ENCODE results near the gene OVOL2. TPM values are rescaled to one million over a fixed set of nuclear protein-coding genes. Genes with fewer than 3 reads are reported as not detected.

OVOL2 gene
- total and polyA plus RNA-seq, 2 of the 8 experiments (the other 6 are each of a cell fraction or from before 2014, with no cell fraction given) = 11.0 to 11.4 TPM

DNA sequence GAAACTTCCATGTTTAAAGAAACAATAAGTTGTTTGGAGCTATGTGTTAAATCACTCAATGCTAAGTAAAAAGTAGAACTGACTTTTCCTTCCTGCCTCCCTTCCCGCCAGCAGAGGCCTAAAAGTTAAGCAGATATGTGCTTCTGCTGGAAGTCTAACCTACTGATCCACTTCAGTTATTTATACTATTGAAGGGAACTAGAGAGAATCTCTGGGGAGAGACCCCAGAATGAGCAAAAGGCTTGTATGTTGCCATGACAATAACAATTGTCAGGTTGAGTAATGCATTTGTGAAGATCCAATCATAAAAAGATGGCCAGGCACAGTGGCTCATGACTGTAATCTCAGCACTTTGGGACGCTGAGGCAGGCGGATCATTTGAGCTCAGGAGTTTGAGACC is 64.2 kb downstream of the OVOL2 start:
- H3K18ac ChIP-seq (ENCODE audit: extremely low read depth, low read length) = no peak overlapping the region
- no peaks in the 10 kb centered on the region for H3K4me1 ChIP-seq (replicated peaks in 1 of 4; ENCODE audit: control insufficient read depth in 3 of 4, insufficient read depth in 4 of 4, low read length in 3 of 4)
- no peak overlapping the region for H4K5ac ChIP-seq (ENCODE audit: insufficient read length, low read depth, low read length)
- H4K8ac ChIP-seq (ENCODE audit: extremely low read depth, insufficient read depth, low read length) = no peak overlapping the region
- no peak overlapping the region for H3K56ac ChIP-seq (replicated peaks; ENCODE audit: insufficient read length, low read depth, low read length)
- CTCF ChIA-PET (ENCODE audit: partially characterized antibody) = interaction anchor here (0.6 to 4.1 kb wide), 5 partner anchors 11 to 37 kb away, joined by 3 to 27 read pairs (median 3); no protein-coding TSS in a partner anchor
- no peaks in the 10 kb centered on the region for H3K27me3 ChIP-seq (replicated peaks in 1 of 4; ENCODE audit: control insufficient read depth in 3 of 4, extremely low read depth in 1 of 4, insufficient read depth in 3 of 4, low read length in 3 of 4)
- POLR2A ChIA-PET (ENCODE audit: partially characterized antibody) = interaction anchor here (1.1 to 31.5 kb wide), 4 partner anchors 10 to 32 kb away, joined by 3 to 424 read pairs (median 6); partner anchors contain the start of genes MGME1 and SNX5
- H2BK20ac ChIP-seq (ENCODE audit: low read length) = no peak overlapping the region
- H4K91ac ChIP-seq (replicated peaks; ENCODE audit: insufficient read length, low read length) = no peak overlapping the region
- H2BK120ac ChIP-seq (replicated peaks; ENCODE audit: low read depth, low read length) = no peak overlapping the region
- H3K14ac ChIP-seq (ENCODE audit: insufficient read length) = no peak overlapping the region
- no peak for DNase-seq (ENCODE audit: low read depth in 1 of 2, low spot score in 2 of 2)
- H3K4me2 ChIP-seq (ENCODE audit: insufficient read depth in 1 of 2, low read depth in 2 of 2, low read length in 2 of 2) = no peak overlapping the region
- no peak overlapping the region for H3K4ac ChIP-seq (replicated peaks; ENCODE audit: insufficient read length, low read depth, low read length)
- no peak overlapping the region for H3K27ac ChIP-seq (ENCODE audit: low read depth, low read length)
- no peak overlapping the region for H2BK12ac ChIP-seq (ENCODE audit: low read depth, low read length)
- no peak for TF ChIP-seq HDAC6 (IDR thresholded peaks at IDR 0.05; ENCODE audit: low read depth, low read length)
- no peak for TF ChIP-seq JUN (IDR thresholded peaks at IDR 0.05; ENCODE audit: low read depth, low read length)
- TF ChIP-seq POLR2A (IDR thresholded peaks at IDR 0.05; ENCODE audit: control extremely low read depth in 1 of 2, low read depth in 2 of 2, low read length in 2 of 2) = no peak
- no peak overlapping the region for H3K9ac ChIP-seq (replicated peaks in 1 of 4; ENCODE audit: extremely low read depth in 1 of 4, low read depth in 3 of 4, low read length in 3 of 4)
- no peak overlapping the region for H2AK5ac ChIP-seq (ENCODE audit: low read depth, low read length)
- H3K9me3 ChIP-seq (ENCODE audit: insufficient read depth in 2 of 2, low read depth in 1 of 2, low read length in 1 of 2) = no peaks in the 10 kb centered on the region
- H3K79me2 ChIP-seq (ENCODE audit: control insufficient read depth in 1 of 2, insufficient read depth in 2 of 2, low read length in 2 of 2) = no peaks in the 10 kb centered on the region; a peak in 1 of 4 replicates
- 89% methylated on average over 3 of the region's 3 CpGs; no CpG with 5 or more reads in 1 of the 2 experiments for WGBS, 2 experiments (ENCODE audit: extremely low coverage in 1 of 2, insufficient coverage in 1 of 2, insufficient read length in 1 of 2, insufficient replicate concordance in 2 of 2, low coverage in 1 of 2, low lambda C conversion rate in 2 of 2, missing lambda C conversion rate in 1 of 2)
- H3K4me3 ChIP-seq (ENCODE audit: extremely low read depth in 1 of 4, insufficient read depth in 2 of 4, low read depth in 3 of 4, low read length in 4 of 4) = no peak overlapping the region
- no peaks in the 10 kb centered on the region for H3K23me2 ChIP-seq (ENCODE audit: low read depth, low read length)
- no peak overlapping the region for H3K23ac ChIP-seq (ENCODE audit: insufficient read length)
- no peak overlapping the region for H2AFZ ChIP-seq (ENCODE audit: low read length)
- H2BK15ac ChIP-seq (ENCODE audit: low read length) = no peak overlapping the region
- no peak overlapping the region for H2BK5ac ChIP-seq (ENCODE audit: low read depth, low read length)
- peaks cover 0 to 1% of the 10 kb centered on the region in 2 experiments for H4K20me1 ChIP-seq (replicated peaks in 1 of 2; ENCODE audit: control insufficient read depth in 1 of 2, insufficient read depth in 2 of 2, low read length in 2 of 2)
- H3K79me1 ChIP-seq (ENCODE audit: low read depth, low read length) = no peaks in the 10 kb centered on the region
- FAIRE-seq = no peak
- peaks cover 7 to 31% (median 16%) of the 10 kb centered on the region in 4 experiments; a peak in 7 of 8 replicates for H3K36me3 ChIP-seq (ENCODE audit: control insufficient read depth in 2 of 4, insufficient read depth in 4 of 4, low read length in 3 of 4)
